VCaP (cell line): ENCODE measurements around the gene PTPRE.

Source experiments
- H3K27ac ChIP-seq: fragments of 450-650 bp; 2 replicates; pipeline ENCODE4 v1.5.1; 2017
- CTCF ChIP-seq: fragments of 450-650 bp; conservative IDR thresholded peaks from 2 replicates; pipeline ENCODE4 v1.5.1; 2017; ENCODE audit warnings: mild to moderate bottlenecking, moderate library complexity

PTPRE gene

DNA sequence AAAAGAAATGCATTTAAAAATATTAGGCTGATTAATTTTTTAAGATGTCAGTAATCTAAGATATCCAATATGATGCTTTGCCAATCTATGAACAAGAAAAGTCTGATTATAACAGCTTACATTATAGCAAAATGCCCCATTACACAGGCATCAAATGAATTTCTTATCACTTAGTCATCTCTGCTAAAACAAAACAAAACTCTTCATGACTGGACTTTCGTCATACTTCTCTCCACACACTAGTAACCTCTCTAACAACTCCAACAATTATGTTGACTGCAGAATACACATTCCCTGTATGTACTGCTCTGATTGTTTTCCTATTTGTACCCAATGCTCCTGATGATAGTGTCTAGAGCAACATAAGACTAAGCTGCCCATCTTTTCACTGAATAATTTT lies 223.1 kb downstream of the PTPRE start:
- no peak for TF ChIP-seq CTCF
- no peak overlapping the region for H3K27ac ChIP-seq
